Activated naive CD8-positive, alpha-beta T cell (primary cell): ENCODE results near the gene STIMATE.

Source experiments
- H3K27ac Mint-ChIP-seq: one replicate; pipeline ENCODE4 v1.8.0; 2021; ENCODE audit warnings: mixed read lengths
- H3K27me3 Mint-ChIP-seq: one replicate; pipeline ENCODE4 v1.8.0; 2021; ENCODE audit warnings: mixed read lengths
- H3K36me3 Mint-ChIP-seq: one replicate; pipeline ENCODE4 v1.8.0; 2021; ENCODE audit warnings: mixed read lengths
- H3K4me1 Mint-ChIP-seq: one replicate; pipeline ENCODE4 v1.8.0; 2021; ENCODE audit warnings: low read depth, mixed read lengths
- H3K4me3 Mint-ChIP-seq: one replicate; pipeline ENCODE4 v1.8.0; 2021; ENCODE audit warnings: mild to moderate bottlenecking, mixed read lengths
- H3K9me3 Mint-ChIP-seq: one replicate; pipeline ENCODE4 v1.8.0; 2021; ENCODE audit warnings: low read depth, mixed read lengths

Gene STIMATE

DNA sequence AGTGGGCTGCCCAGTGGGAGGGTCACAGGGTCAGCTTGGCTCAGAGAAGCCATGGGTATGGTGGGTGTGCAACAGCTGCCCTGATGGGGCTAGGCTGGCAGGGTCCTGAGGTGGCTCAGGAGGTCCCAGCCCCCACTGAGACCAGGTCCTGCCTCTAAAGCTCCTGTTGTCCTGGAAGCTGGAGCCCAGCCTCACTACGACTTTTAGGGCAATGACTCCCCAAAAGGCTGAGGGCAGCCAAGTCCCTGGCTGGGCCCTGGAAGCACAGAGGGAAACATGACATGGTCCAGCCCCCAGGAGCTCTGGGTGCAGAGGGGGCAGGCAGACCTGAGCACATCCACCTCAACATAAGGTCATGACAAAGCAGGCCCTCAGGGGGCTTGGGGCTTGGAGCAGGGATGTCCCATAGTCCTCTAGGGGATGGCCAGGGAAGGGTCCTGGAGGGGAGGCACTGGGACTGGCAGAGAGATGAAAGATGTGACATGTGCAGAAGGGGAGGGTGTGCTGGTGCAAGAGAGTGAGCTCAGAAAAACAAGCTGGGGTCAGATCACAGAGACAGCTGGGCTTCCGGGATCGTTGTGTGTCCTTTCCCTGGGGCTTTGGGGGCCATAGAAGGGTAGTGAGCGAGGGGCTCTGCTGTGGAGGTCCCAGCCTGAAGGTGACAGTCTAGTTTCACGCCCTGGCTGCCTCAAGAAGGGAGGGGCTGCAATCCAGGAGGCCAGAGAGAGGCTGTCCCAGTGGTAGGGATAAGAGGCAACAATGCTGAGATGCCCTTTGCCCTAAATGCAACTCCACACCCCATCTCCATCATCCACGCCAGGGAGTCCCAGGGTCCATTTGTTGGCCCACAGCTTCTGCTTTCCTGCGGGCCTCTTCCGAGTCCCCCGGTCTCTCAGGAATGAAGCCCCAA lies 103.4 kb downstream of the STIMATE start:
- H3K9me3 Mint-ChIP-seq, result no peaks in the 10 kb centered on the region
- H3K36me3 Mint-ChIP-seq, result no peaks in the 10 kb centered on the region
- no peak overlapping the region for H3K27ac Mint-ChIP-seq
- no peaks in the 10 kb centered on the region for H3K4me1 Mint-ChIP-seq
- no peaks in the 10 kb centered on the region for H3K27me3 Mint-ChIP-seq
- H3K4me3 Mint-ChIP-seq, result no peak overlapping the region

DNA sequence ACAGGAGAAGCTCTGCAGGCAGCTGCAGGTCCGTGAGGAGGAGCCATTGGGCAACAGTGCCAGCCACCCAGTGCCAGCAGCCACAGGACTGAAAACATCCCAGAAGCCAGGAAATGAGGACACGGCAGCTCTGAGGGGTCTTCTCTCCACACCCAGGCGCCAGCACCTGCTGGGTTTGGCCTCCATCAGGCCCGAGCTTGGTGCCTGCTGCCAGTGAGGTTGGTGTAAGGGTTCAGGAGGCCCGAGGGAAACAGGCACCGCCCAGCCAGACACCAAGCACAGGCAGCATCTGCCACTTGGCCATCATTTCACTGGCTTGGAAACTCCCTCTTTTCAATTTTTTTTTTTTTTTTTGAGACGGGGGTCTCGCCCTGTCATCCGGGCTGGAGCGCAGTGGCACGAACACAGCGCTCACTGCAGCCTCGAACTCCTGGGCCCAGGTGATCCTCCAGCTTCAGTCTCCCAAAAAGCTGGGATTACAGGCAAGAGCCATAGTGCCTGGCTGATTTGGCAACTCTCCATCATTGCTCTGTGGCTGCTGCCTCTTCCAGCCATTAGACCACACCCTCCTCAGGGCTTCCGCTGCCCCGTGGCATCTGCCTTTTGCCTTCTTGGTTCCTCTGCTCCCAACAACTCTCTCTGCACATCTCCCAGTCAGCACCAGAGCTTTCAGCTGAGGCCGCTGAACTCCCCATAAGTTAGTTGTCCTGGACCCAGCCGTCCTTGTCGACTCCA lies 104.2 kb downstream of the STIMATE start:
- Mint-ChIP-seq H3K4me3 (no peak overlapping the region), H3K9me3 (no peaks in the 10 kb centered on the region), H3K27me3 (no peaks in the 10 kb centered on the region), H3K36me3 (no peaks in the 10 kb centered on the region), H3K27ac (no peak overlapping the region), H3K4me1 (no peaks in the 10 kb centered on the region)

DNA sequence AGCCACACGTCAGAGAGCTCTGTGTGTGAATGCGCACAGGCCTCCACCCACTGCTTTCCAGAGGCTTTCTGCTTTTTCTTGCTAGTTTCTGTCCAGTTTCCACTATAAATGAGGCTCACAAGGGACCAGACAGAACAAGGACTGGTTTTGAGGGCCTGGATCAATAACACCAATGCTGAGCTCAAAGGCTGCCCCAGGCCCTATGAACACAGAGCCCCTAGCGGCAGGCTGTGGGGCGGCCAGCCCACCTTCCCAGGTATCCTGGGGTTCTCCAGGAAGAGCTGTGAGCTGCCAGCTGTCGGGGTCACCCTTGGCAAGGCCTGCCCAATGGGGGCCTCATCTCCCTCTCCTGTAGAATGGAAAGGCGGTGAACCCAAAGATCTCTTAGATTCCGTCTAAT lies 104.9 kb downstream of the STIMATE start:
- H3K27ac Mint-ChIP-seq, result no peak overlapping the region
- no peaks in the 10 kb centered on the region for H3K27me3 Mint-ChIP-seq
- H3K4me3 Mint-ChIP-seq, result no peak overlapping the region
- H3K36me3 Mint-ChIP-seq, result no peaks in the 10 kb centered on the region
- H3K4me1 Mint-ChIP-seq, result no peaks in the 10 kb centered on the region
- no peaks in the 10 kb centered on the region for H3K9me3 Mint-ChIP-seq

DNA sequence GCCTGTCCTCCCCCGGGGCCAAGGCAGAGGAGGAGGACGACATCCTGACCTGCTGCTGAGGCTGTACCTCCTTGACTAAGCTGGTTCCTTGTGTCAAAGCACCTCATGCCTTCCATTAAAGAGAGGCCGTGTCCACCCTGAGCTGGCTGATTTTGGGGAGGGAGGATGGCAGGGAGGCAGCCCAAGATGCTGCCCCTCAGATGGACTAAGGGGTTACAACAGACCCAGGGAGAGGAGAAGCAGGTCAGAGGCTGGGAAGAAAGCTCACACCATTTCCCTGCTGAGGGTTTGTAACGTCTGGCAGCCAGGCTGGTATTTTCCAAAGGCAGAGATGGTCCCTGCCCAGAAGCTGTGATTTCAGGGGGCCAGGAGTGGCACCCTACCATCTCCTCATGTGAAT lies 105.4 kb downstream of the STIMATE start:
- no peaks in the 10 kb centered on the region for H3K27me3 Mint-ChIP-seq
- H3K4me3 Mint-ChIP-seq, result no peak overlapping the region
- no peaks in the 10 kb centered on the region for H3K36me3 Mint-ChIP-seq
- H3K9me3 Mint-ChIP-seq, result no peaks in the 10 kb centered on the region
- H3K4me1 Mint-ChIP-seq, result no peaks in the 10 kb centered on the region
- no peak overlapping the region for H3K27ac Mint-ChIP-seq

DNA sequence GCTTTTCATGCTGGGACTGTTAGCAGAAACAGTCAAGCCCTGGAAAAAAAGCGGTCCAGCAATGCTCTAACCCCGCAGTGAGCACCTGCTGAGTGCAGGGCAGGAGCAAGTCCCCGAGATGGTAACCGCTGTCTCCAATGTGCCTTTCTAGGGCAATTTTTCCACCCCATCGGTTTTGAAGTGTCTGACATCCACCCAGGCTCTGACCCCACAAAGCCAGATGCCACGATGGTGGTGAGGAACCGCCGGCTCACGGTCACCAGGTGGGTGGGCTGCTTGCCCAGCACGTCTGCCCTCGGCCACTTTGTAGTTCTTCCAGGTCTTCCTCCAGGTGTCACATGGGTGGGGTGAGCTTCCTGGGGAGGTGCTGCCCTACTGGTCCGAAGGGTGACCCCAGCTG lies 106.0 kb downstream of the STIMATE start:
- no peak overlapping the region for H3K4me3 Mint-ChIP-seq
- no peaks in the 10 kb centered on the region for H3K36me3 Mint-ChIP-seq
- no peaks in the 10 kb centered on the region for H3K9me3 Mint-ChIP-seq
- H3K27me3 Mint-ChIP-seq, result no peaks in the 10 kb centered on the region
- H3K4me1 Mint-ChIP-seq, result no peaks in the 10 kb centered on the region
- no peak overlapping the region for H3K27ac Mint-ChIP-seq

DNA sequence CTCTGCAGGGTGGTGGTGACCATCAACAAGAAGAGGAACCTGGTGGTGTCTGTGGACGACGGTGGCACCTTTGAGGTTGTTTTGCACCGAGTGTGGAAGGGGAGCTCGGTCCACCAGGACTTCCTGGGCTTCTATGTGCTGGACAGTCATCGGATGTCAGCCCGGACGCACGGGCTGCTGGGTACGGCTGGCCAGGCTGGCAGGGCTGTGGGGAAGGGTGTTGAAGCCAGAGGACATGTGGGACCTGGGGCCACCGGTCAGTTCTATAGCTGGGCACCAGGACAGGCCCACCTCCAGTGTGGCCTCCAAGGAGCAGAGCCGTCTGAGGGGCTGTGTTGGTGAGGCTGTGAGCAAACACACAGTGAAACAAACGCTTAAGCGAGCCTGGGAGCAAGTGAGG lies 106.6 kb downstream of the STIMATE start:
- H3K36me3 Mint-ChIP-seq, result no peaks in the 10 kb centered on the region
- no peaks in the 10 kb centered on the region for H3K9me3 Mint-ChIP-seq
- no peak overlapping the region for H3K4me3 Mint-ChIP-seq
- H3K27me3 Mint-ChIP-seq, result no peaks in the 10 kb centered on the region
- H3K4me1 Mint-ChIP-seq, result no peaks in the 10 kb centered on the region
- no peak overlapping the region for H3K27ac Mint-ChIP-seq

DNA sequence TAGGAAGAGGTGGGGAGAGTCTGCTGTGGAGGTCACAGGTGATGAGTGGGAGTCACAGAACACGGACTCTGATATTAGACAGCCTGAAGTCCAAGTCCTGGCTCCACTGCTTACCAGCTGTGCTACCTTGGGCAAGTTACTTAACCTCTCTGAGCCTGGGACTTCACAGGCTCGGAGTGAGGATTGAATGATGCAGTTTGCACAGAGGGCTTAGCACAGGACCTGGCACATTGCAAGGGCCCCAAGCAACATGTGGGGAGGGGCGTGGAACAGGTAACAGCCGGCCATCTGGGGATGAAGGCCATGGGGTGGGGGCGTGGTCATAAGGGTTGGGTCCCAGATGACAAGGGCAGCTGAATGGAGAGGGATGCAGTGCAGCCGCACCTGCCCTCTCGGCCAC lies 107.0 kb downstream of the STIMATE start:
- Mint-ChIP-seq H3K4me3 (no peak overlapping the region), H3K4me1 (no peaks in the 10 kb centered on the region), H3K9me3 (no peaks in the 10 kb centered on the region), H3K36me3 (no peaks in the 10 kb centered on the region), H3K27me3 (no peaks in the 10 kb centered on the region), H3K27ac (no peak overlapping the region)

DNA sequence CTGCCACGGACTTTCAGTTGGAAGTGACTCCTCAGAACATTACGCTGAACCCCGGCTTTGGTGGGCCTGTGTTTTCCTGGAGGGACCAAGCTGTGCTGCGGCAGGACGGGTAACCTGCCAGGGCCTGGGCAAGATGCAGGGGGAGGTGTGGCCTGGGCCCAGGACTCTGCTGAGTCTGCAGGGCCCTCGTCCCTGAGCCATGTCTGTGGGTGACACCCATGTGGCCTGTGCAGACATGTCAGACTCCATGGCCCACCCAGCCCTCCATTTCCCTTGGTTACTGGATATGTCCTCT lies 107.7 kb downstream of the STIMATE start:
- Mint-ChIP-seq H3K4me1 (no peaks in the 10 kb centered on the region), H3K36me3 (no peaks in the 10 kb centered on the region), H3K27ac (no peak overlapping the region), H3K9me3 (no peaks in the 10 kb centered on the region), H3K27me3 (no peaks in the 10 kb centered on the region), H3K4me3 (no peak overlapping the region)

DNA sequence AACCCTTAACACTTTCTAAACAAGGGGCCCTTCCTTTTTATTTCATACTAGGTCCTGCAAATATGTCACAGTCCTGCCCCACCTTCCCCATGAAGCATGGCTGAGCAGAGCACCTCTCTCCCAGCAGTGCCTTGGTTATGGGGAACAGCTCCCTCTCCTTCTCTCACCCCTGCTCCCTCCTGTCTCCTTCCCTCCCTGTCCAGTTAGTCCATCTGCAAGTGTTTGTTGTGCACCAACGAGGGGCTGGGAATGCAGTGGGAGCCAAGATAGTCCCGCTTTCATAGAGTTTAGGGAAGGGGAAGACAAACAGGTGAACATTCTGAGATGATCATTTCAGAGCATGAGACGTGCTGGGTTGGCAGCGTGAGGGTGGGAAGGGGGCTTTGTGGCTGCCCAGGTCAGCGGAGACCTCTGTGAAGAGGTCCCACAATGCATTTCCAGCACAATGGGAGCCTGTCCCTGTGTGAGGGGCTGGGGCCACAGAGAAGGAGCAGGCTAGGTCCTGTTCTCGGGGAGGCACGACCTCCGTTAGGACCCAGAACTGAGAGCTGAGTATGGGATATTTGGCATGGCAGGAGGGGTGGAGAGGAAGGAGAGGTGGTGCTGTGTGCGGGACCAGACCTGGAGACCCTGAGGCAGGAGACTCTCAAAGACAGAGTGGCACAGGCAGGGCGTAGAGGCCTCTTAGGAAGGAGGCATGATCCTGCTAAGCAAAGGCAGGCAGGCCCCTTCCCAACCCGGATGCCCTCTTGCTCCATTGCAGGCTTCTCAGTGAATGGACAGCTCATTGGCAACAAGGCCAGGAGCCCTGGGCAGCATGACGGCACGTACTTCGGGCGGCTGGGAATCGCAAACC lies 108.2 kb downstream of the STIMATE start:
- Mint-ChIP-seq H3K4me3 (no peak overlapping the region), H3K4me1 (no peaks in the 10 kb centered on the region), H3K27ac (no peak overlapping the region), H3K36me3 (no peaks in the 10 kb centered on the region), H3K27me3 (no peaks in the 10 kb centered on the region), H3K9me3 (no peaks in the 10 kb centered on the region)

DNA sequence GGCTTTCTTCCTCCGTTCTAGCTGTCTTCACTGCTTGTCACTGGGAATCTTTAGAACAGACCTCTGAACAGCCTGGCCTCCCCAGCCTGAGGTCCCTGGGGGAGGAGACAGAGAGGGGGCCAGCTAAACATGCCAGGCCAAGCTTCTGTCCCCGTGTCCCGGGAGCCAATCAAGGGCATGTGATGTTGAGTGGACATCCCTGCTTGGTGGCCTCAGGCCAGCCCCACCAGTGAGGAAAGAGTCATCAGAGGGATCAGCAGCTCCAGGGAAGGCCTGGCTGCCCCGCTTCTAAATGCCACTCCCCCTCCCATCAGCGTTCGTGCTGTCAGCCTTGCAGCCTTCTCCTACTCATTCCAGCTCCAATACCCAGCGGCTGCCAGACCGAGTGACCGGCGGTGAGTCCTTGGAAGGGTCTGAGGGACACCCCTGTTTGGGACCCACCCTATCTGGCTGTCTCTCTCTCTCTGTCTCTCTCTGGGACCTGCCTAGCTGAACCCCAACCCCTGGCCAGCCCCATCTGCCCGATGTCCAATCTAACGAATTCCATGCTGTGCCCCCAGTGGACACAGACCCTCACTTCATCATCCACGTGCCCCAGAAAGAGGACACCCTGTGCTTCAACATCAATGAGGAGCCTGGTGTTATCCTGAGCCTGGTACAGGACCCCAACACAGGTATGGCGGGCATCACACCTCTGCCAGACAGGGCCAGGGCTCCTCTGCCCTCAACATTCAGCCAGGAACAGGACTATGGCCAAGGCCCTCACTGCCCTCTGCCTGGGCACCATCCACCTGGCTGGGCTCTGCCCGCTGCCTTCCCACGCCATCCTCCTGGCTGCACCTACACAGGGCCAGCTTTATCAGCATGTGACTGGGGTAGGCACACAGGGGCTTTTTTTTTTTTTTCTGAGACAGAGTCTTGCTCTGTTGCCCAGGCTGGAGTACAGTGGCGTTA lies 109.4 kb downstream of the STIMATE start:
- H3K4me3 Mint-ChIP-seq, result no peak overlapping the region
- H3K27ac Mint-ChIP-seq, result no peak overlapping the region
- no peaks in the 10 kb centered on the region for H3K9me3 Mint-ChIP-seq
- H3K4me1 Mint-ChIP-seq, result no peaks in the 10 kb centered on the region
- H3K36me3 Mint-ChIP-seq, result no peaks in the 10 kb centered on the region
- no peaks in the 10 kb centered on the region for H3K27me3 Mint-ChIP-seq

DNA sequence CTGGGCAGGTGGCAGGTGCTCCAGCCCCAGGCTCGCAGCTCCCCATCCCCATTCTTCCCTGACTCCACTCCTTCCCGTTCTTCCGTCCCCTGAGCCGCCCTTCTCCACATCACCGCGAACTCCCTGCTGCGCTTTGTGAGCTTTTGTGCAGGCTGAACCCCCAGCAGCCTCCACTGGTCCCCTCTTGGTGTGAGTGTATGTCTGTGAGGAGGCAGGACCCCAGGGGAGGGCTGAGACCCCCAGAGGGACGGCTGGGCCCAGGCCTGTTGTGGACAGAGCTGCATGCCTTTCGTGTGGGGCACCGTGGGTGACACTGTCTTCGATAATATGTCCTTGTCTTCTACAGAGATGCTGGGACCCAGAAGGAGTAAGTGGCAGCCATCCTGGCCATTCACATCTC lies 110.1 kb downstream of the STIMATE start:
- Mint-ChIP-seq H3K9me3 (no peaks in the 10 kb centered on the region), H3K4me3 (no peak overlapping the region), H3K36me3 (no peaks in the 10 kb centered on the region), H3K4me1 (no peaks in the 10 kb centered on the region), H3K27me3 (no peaks in the 10 kb centered on the region), H3K27ac (no peak overlapping the region)
